Renal cortical epithelial cell (primary cell): ENCODE data around the gene TGFBR3L. TPM values are rescaled to one million over a fixed set of nuclear protein-coding genes. Genes with fewer than 3 reads are reported as not detected.

Source experiments
- DNase-seq: peaks from one replicate; pipeline ENCODE4 v3.0.0-alpha.2; 2011; ENCODE audit warnings: low read depth
- total RNA-seq: library from RNA; depleted of rRNA; stranded (reverse); fragments of >200 nt; gene quantifications from 2 replicates; pipeline ENCODE4 v1.2.3, GENCODE V29; 2014

TGFBR3L gene
- total RNA-seq, 1 donor from 2014 or later, result 0.75 TPM

GRCh38 chr19:7904074-7905020 lies 10.3 kb upstream of the TGFBR3L start:
- no peak for DNase-seq

GRCh38 chr19:7905268-7905667 lies 9.4 kb upstream of the TGFBR3L start:
- DNase-seq, result no peak

- DNase-seq, result no peak
These were observed 8.8 kb upstream of the TGFBR3L start for GRCh38 chr19:7905859-7906258.

- DNase-seq, result no peak
These were observed 7.5 kb upstream of the TGFBR3L start for GRCh38 chr19:7907122-7907521.

- no peak for DNase-seq
These were observed 7.1 kb upstream of the TGFBR3L start for GRCh38 chr19:7907544-7907943.

GRCh38 chr19:7908078-7908699 lies 6.4 kb upstream of the TGFBR3L start:
- DNase-seq, result no peak

- DNase-seq, result no peak
These were observed 5.7 kb upstream of the TGFBR3L start for GRCh38 chr19:7908742-7909461.

GRCh38 chr19:7909471-7910067 lies 5.1 kb upstream of the TGFBR3L start:
- DNase-seq, result no peak

GRCh38 chr19:7910321-7911161 lies 4.1 kb upstream of the TGFBR3L start:
- no peak for DNase-seq

- DNase-seq, result no peak
These were observed 3.0 kb upstream of the TGFBR3L start for GRCh38 chr19:7911508-7912143.

- DNase-seq, result no peak
These were observed 2.4 kb upstream of the TGFBR3L start for GRCh38 chr19:7912144-7912696.

GRCh38 chr19:7912697-7913564 lies 1.7 kb upstream of the TGFBR3L start:
- no peak for DNase-seq

GRCh38 chr19:7913652-7914051 lies 978 bp upstream of the TGFBR3L start:
- DNase-seq, result no peak

- DNase-seq, result no peak
These were observed 531 bp upstream of the TGFBR3L start for GRCh38 chr19:7914099-7914498.

GRCh38 chr19:7915250-7916102 lies 846 bp downstream of the TGFBR3L start:
- DNase-seq, result no peak

GRCh38 chr19:7916103-7916954 lies 1.7 kb downstream of the TGFBR3L start:
- DNase-seq, result no peak

GRCh38 chr19:7916955-7917266 lies 2.3 kb downstream of the TGFBR3L start:
- no peak for DNase-seq
